GM18870 (cell line): ENCODE measurements around the gene IFI44.

ENCODE experiments used
- ATAC-seq: cut with Tn5 transposase; IDR thresholded peaks from one replicate; pipeline ENCODE4 v1.9.1; 2021; ENCODE audit warnings: moderate library complexity; ENCODE audit not compliant: unreplicated experiment

The IFI44 gene

DNA sequence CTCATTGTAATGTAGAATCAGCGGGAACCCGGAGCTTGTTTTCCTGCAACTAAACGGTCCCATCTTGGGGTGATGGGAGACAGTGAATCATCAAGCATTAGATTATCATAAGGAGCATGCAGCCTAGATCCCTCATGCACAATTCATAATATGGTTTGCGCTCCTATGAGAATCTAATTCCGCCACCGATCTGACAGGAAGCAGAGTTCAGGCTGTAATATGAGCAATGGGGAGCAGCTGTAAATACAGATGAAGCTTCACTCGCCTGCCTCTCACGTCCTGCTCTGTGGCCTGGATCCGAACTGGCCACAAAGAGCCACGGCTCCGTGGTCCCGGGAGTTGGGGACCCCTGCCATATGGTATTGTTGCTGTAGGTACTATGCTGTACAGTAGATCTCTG lies 1.6 kb downstream of the IFI44 start:
- ATAC-seq = no peak

DNA sequence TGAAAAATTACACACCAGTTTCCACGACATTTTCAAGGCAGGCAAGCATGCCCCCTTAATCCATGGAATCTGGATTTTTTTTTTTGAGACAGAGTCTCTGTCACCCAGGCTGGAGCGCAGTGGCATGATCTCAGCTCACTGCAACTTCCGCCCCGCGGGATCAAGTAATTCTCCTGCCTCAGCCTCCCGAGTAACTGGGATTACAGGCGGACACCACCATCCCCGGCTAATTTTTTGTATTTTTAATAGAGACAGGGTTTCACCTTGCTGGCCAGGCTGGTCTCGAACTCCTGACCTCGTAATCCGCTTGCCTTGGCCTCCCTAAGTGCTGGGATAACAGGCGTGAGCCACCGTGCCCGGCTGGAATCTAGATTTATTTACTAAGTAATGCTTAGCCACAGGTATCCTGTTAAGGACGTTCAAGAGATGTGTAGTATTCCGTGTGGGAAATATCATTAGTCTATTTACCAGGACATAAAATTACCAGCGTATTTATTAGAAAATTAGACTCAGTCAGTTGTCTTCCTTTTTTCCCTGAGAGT lies 2.5 kb downstream of the IFI44 start:
- no peak for ATAC-seq

DNA sequence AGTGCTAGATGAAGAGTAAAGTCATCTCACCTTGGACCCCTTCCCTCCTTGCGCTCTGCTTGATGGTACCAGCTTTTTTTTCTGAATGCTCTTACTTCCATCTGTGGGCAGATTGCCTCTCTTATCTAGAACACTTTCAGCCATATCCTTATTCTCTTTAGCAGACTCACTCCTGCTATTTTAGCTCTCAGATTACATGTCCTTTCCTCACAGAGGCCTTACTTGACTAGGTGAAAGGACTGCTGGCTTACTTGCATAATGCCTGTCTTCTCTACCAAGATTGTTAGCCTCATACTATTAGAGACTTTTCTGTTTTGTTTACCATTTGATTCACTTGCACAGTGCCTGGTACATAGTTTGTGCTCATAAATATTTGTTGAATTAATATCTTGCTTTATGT lies 9.3 kb downstream of the IFI44 start:
- no peak for ATAC-seq

DNA sequence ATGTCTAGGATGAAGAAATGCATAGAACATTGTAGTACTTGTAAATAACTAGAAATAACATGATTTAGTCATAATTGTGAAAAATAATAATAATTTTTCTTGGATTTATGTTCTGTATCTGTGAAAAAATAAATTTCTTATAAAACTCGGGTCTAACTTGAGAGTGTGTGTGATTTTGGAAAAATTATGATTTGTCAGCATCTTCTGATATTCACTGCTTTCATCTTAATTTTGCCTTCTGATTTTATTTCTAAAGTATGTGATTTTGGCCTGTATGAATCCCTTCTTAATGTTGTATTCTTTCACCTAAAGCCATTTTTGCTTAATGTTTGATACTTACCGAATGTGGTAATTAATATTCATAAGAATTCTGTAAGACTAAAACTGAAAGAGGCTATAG lies 14.3 kb downstream of the IFI44 start:
- no peak for ATAC-seq

DNA sequence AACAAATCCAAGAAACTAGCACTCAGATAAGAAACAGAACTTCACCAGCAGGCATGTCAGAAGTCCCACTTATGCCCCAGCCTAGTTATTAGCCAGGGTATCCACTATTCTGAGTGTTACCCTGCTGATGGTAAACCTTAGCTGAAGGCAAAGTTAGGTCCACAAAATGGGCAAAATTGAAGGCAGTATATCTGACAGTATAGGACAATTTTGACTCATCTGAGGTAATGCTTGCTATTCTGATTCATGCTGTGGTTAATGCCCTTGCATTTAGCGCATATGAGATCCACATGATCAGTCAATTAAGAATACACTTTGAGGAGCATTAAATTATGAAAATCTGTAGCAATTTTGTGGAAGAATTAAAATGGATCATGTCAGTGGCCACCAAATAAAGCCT lies 15.1 kb downstream of the IFI44 start:
- no peak for ATAC-seq

DNA sequence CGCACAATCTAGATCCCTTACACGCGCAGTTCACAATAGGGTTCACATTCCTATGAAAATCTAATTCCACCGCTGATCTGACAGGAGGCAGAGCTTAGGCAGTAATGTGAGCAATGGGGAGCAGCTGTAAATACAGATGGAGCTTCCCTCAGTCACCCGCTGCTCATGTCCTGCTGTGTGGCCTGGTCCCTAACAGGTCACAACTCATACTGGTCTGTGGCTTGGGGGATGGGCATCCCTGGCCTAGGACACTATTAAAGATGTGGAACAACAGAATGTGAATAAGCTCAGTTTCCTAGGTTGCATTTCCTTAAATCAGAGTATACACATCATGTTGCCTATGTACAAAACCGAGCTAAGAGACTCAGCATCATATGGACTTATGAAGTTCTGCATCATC lies 16.2 kb downstream of the IFI44 start:
- ATAC-seq = no peak

DNA sequence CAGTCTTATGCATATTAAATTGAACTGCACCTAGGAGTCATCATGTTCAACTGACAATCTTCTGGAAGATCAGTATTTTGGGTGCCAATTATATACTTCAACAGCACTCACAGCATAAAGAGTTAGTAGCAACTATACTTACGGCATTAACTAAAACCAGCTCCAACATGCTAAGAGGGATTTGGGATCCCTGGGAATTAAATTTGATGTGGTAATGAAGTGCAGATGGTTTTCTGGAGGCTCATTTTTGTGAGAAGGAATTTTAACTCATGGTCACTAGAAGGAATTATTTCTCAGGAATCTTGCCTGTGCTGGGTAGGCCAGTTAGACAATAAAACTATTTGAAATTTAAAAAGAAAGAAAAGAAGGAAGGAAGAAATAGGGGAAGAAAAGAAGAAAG lies 18.3 kb downstream of the IFI44 start:
- ATAC-seq = no peak

DNA sequence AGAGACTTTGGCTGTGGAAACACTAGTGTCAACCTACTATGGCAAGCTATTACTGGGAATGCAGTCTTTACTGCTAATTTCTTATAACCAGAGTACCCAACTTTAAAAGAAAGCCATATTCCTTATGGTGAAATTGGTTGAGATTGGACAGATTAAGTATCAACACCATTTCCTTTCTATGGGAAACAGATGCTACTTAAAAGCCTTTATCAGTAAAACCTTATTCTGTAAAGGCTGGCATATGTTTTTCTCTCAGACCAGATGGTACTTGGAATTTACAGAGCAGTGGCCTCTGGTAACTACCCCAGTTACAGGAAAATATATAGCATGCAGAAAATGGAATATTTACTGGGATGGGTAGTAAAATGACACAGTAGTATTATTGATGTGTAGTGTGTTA lies 18.8 kb downstream of the IFI44 start:
- no peak for ATAC-seq

DNA sequence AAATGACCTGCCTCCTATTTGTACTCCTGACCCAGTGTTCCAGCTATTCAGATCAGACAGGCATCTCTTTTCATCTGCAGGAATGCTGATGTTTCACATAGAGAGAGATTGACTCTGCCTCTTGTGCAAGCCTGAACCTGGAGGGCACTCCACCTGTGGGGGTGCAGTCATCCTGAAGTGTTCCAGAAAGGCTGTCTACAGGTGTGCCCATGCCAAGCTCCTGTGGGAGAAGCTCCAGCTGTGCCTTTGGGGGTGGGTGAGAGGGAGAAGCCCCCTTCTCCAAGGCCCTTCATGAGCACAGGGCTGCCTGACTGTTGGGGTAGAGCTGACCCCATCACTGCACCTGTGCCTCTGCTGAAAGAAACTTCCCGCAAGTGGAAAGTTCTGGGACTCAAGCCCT lies 22.8 kb downstream of the IFI44 start:
- no peak for ATAC-seq

DNA sequence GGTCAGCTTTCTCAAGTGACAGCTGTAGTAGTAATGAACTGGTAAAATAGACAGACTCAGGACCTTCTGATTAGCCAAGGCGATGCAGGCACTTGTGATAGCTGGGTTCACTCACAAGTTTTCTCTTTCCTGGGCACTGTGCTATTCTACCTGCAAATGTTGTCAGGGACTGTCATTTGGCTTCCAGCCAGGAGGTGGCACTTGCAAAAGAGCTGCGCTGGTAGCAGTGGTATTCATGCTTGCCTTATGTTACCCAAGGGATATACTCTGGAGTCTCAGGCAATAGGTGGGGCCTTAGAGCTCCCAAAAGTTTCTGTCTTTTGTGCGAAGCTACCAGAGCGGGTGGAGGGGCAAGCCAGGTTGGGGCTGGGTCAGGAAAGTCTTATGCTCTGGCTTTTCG lies 23.5 kb downstream of the IFI44 start:
- no peak for ATAC-seq

DNA sequence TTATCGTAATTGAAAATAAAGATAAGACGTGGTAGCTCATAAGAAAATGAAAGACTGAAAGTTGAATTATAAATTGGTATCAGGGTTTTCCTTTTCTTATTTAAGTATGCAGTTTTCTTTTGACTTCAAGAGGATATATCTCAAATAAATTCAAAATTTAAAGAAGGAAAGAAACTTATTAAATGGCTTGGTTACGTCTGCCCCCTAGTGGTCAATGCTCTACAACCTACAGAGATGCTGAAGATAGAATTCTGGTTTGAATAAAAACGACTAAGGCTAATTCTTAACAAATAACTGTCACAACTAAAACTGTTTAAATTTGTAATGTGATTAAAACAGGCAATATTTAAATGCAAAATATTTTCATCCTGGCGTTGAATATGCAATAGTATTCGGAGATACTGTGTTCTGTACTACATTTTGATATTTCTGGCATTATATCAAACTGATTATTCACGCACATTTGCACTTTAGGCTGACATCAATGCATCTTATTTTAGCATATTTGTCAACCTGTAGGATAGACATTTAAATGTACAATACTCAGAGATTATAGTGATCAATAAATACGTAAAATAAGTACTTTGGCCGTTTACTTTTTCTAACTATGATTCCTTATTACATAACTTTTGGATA lies 26.8 kb downstream of the IFI44 start:
- ATAC-seq = peak; percentile 34

DNA sequence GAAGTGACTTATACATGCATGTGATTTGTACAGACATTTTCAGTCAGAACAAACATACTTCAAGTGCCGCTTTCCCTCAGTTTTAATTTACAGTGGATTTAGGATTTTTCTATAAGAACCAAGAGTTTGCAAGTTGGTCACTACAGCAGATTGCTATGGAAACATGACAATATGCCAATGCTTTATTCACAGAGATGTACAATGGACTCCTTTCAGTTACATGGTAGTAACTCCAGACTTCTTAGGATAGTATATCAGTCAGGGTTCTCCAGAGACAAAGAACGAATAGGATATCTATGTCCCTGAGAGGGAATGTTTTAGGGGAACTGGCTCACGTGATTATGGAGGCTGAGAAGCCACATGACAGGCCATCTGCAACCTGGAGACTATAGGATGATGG lies 27.4 kb downstream of the IFI44 start:
- ATAC-seq = no peak

DNA sequence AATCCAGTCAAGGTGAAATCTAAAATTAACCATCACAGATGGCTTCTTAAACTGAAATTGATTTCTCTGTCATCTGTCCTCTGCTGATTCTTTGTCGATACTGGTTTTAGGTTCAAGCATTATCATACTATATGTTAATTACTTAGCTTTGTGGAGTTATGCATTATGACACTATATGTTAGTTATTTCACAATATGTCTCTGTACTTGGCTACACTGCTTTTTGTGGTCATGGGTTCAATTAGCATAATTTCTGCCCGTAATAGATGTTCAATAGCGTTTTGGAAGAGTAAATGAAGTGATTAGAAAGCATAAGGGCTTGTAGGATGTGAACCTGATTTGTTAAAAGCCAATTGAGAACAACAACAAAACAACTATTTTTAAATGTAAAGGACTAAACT lies 28.2 kb downstream of the IFI44 start:
- ATAC-seq = no peak

DNA sequence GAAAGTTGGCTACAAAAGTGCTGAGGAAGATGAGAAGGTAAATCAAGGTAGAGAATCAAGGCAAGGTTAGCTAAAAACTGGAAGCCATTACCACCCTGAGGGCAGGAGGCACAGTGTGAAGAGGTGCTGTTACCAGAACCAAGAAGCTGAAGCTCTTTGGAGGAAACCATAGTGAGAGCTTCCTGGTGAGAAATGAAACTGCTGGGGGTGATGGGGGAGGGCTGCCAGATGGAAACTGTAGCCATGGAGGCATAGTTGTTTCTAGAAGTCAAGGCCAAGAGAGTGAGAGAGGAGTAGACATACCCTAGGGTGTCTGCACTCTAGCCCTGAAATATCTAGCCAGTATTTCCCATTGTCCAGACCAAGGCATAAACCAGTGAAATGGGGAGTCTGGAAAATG lies 28.7 kb downstream of the IFI44 start:
- ATAC-seq = peak; percentile 83

DNA sequence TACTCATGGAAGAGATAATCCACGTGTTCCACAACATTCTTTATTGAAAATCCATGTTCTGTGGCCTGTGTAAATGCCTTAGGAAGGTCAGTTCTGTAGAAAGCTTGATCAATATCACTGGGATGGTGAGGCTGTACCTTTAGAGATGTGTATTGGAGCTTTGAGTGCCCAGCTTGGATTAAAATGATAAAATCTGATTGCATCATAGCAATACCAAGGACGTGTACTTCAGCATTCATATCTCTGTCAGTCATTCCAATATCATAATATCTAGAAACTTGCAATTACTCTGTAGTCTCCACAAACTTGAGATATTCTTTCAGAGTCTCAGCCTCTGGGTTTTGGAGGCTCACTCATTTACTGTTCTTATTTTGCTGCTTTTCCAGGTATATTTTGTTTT lies 31.6 kb downstream of the IFI44 start:
- no peak for ATAC-seq

DNA sequence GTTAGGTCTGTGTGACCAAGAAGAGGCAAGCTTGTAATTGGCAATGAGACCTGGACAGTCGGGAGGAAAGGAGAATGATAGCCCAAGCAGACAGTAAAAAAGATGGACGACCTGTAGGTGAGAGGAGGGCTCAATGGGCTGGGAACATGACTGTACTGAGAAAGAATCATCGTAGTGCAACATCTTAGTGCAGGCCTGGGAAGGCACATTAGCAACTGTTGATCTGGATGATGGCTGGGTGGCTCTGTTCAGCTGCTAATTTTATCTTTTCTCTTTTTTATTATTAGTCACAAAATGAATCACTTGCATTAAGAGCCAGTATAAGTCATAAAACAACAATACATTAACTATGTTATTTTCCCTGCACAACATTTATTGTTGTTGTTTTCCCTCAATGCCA lies 32.9 kb downstream of the IFI44 start:
- ATAC-seq = no peak

DNA sequence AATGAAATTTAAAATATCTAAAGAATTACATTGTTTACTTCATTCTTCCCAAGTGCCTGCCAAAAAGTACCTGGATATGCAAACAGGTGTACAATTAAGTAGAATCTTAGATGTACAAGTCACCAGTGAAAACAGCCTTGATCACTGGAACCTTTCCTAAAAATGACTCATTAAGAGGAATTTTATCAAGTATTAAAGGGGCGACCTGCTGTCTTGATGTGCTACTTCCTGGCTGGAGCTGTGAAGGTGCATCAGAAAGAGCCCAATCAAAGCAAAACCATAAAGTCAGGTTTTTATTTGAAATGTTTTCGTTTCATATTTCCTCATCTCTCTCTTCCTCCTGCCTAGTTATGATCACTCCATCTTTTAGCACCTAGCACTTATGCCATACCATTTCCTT lies 33.4 kb downstream of the IFI44 start:
- no peak for ATAC-seq

DNA sequence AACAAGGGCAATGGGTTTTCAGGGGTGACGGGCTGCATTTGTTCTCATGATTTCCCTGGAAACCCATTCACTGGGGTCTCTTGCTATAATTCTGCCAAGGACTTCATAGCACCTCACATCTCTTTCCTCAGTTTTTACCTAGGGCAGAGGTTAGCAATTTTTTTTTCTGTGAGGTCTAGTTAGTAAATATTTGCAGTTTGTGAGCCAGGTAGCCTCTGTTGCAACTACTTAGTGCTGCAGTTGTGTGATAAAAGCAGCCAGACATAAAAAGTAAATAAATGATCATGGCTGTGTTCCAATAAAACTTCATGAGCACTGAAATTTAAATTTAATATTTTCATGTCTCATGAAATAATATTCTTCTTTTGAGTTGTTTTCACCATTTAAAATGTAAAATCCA lies 37.7 kb downstream of the IFI44 start:
- no peak for ATAC-seq

DNA sequence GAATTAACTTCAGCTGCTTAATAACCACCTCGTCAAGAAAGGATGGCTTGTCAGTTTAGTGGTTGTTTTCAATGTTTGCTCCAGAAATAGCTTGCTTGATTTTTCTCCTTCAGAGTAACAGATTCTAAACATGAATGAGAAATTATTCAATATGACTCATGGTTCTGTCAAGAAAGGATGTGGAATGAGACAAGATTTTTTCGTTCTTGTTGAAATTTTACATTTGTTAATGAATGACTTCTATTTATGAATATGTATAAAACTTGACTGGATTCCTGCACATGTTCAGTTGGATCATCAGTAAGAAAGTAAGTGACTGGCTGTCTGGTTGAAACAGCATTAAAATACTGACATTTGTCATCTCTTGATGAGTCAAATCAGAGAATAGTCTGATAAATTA lies 38.3 kb downstream of the IFI44 start:
- ATAC-seq = peak; percentile 44

DNA sequence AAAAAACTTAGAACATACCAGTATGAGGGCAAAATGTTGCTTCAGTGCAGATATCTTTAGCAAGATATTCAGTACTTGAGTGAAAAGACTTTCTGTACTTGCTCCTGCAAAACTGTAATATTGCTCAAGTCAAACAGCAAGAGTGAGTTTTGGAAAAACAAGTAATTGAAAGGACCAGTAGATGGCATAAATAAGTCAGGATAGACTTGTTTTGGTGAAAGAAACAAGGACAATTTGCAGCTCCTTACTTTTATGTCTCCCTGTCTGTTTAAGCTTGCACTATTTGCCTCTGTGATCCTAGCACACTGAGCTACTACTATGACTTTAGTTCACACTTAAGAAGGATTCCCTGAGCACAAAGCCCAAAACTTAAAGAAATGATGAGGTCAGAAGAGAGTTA lies 39.1 kb downstream of the IFI44 start:
- ATAC-seq = no peak

DNA sequence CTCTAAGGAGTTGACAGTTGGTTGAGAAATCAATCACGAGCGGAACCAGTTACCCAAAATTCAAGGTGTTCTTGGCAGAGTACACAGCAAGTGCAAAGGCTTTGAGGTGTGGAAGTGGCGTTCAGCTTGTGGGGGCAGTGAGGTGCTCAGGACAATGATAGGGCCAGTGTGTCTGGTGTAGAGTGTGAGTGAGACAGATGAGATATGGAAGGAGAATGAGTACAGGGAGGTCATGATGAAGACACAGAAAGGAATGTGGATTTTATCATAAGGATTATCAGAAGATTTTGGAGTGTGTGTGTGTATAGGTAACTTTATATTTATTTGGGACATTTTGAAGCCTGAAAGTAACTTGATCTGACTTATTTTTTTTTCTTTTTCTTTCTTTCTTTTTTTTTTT lies 40.9 kb downstream of the IFI44 start:
- ATAC-seq = no peak

DNA sequence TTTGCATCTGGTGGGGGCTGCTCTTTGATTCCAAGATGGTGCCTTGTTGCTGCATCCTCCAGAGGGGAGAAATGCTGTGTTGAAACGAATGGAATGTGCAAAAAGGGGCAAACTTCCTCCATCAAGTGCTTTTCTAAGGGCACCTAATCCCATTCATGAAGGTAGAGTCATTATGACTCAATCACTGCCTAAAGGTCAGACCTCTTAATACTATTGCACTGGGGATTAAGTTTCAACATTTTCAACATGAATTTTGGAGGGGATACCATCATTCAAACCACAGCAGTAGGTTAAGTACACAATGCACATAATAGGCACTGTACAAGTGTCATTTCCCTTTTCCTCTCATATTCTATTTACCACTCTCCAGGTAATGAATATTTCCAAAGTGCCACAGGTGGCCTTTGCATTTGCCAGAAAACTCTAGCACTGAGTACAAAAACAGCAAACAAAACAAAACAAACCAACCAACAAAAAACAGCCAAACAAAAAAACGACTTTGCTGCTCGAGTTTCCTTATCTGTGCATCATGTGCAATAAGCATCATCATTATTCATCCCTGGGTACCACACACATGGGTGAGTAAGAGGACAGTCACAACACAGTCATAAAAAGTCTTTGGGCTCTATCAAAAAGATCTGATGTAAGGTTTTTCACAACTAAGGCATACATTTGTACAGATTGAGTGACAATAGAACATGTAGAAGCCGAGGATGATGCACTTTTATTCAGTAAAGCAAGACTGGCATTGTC lies 42.5 kb downstream of the IFI44 start:
- ATAC-seq = no peak

DNA sequence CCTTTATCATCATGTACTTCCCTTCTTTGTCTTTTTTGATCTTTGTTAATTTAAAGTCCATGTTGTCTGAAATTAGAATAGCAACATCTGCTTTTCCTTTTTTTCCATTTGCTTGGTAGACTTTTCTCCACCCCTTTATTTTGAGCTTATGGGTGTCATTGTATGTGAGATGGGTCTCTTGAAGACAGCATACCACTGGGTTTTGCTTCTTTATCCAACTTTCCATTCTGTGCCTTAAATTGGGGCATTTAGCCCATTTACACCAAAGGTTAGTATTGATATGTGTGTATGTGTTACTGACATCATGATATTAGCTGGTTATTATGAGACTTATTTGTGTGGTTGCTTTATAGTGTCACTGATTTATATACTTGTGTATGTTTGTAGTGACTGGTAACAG lies 50.2 kb downstream of the IFI44 start:
- ATAC-seq = no peak
